Measurements from ENCODE around the gene FAM110A. TPM values are rescaled to one million over a fixed set of nuclear protein-coding genes. Genes with fewer than 3 reads are reported as not detected.

FAM110A gene
- total RNA-seq, 1 experiment from 2014 or later: 14.9 TPM

- Mint-ChIP-seq H3K4me3 (ENCODE audit: low read depth, unreplicated experiment) (no peak overlapping the region), H3K36me3 (ENCODE audit: insufficient read depth, unreplicated experiment) (no peaks in the 10 kb centered on the region), H3K27ac (ENCODE audit: unreplicated experiment) (no peak overlapping the region), H3K27me3 (ENCODE audit: unreplicated experiment) (no peaks in the 10 kb centered on the region), H3K9me3 (ENCODE audit: low read depth, unreplicated experiment) (no peaks in the 10 kb centered on the region), H3K4me1 (ENCODE audit: low read depth, unreplicated experiment) (peaks cover 7% of the 10 kb centered on the region)
- no peak for DNase-seq
- intact Hi-C loops (cut with micrococcal nuclease; ENCODE audit: unreplicated experiment): no loop called here
- CTCF ChIA-PET: no interaction called here
- BruUV-seq (replicated peaks): no TSS peak
- no peak for TF ChIP-seq CTCF (IDR thresholded peaks at IDR 0.05; ENCODE audit: unreplicated experiment)
These were observed 24.5 kb downstream of the FAM110A start for GRCh38 chr20:858011-858410.

- no peak for DNase-seq
- TF ChIP-seq CTCF (IDR thresholded peaks at IDR 0.05; ENCODE audit: unreplicated experiment): no peak
- BruUV-seq (replicated peaks): no TSS peak
- CTCF ChIA-PET: no interaction called here
- no peaks in the 10 kb centered on the region for H3K36me3 Mint-ChIP-seq (ENCODE audit: insufficient read depth, unreplicated experiment)
- peaks cover 7% of the 10 kb centered on the region for H3K4me1 Mint-ChIP-seq (ENCODE audit: low read depth, unreplicated experiment)
- H3K27ac Mint-ChIP-seq (ENCODE audit: unreplicated experiment): no peak overlapping the region
- intact Hi-C loops (cut with micrococcal nuclease; ENCODE audit: unreplicated experiment): no loop called here
- no peaks in the 10 kb centered on the region for H3K9me3 Mint-ChIP-seq (ENCODE audit: low read depth, unreplicated experiment)
- no peak overlapping the region for H3K4me3 Mint-ChIP-seq (ENCODE audit: low read depth, unreplicated experiment)
- H3K27me3 Mint-ChIP-seq (ENCODE audit: unreplicated experiment): no peaks in the 10 kb centered on the region
These were observed 26.3 kb downstream of the FAM110A start for GRCh38 chr20:859751-860231.

GRCh38 chr20:860891-861290 is 27.4 kb downstream of the FAM110A start:
- peaks cover 7% of the 10 kb centered on the region for H3K4me1 Mint-ChIP-seq (ENCODE audit: low read depth, unreplicated experiment)
- no peak for TF ChIP-seq CTCF (IDR thresholded peaks at IDR 0.05; ENCODE audit: unreplicated experiment)
- intact Hi-C loops (cut with micrococcal nuclease; ENCODE audit: unreplicated experiment): no loop called here
- no peak overlapping the region for H3K27ac Mint-ChIP-seq (ENCODE audit: unreplicated experiment)
- CTCF ChIA-PET: no interaction called here
- H3K9me3 Mint-ChIP-seq (ENCODE audit: low read depth, unreplicated experiment): no peaks in the 10 kb centered on the region
- BruUV-seq (replicated peaks): no TSS peak
- H3K4me3 Mint-ChIP-seq (ENCODE audit: low read depth, unreplicated experiment): no peak overlapping the region
- no peak for DNase-seq
- no peaks in the 10 kb centered on the region for H3K36me3 Mint-ChIP-seq (ENCODE audit: insufficient read depth, unreplicated experiment)
- no peaks in the 10 kb centered on the region for H3K27me3 Mint-ChIP-seq (ENCODE audit: unreplicated experiment)

GRCh38 chr20:865440-865839 is 31.9 kb downstream of the FAM110A start:
- Mint-ChIP-seq H3K27ac (ENCODE audit: unreplicated experiment) (no peak overlapping the region), H3K9me3 (ENCODE audit: low read depth, unreplicated experiment) (no peaks in the 10 kb centered on the region), H3K4me3 (ENCODE audit: low read depth, unreplicated experiment) (no peak overlapping the region), H3K36me3 (ENCODE audit: insufficient read depth, unreplicated experiment) (no peaks in the 10 kb centered on the region), H3K27me3 (ENCODE audit: unreplicated experiment) (no peaks in the 10 kb centered on the region), H3K4me1 (ENCODE audit: low read depth, unreplicated experiment) (no peaks in the 10 kb centered on the region)
- BruUV-seq (replicated peaks): no TSS peak
- intact Hi-C loops (cut with micrococcal nuclease; ENCODE audit: unreplicated experiment): no loop called here
- CTCF ChIA-PET: no interaction called here
- DNase-seq: no peak
- no peak for TF ChIP-seq CTCF (IDR thresholded peaks at IDR 0.05; ENCODE audit: unreplicated experiment)
